HG03342 (cell line): Measurements from ENCODE around the gene RGS18.
A peak's percentile ranks its signal among the peaks of the same experiment; 100 is the strongest.
"Not testable (repeated sequence)": the region's sequence is repeated elsewhere in the genome, so short reads cannot be mapped to it uniquely, and the experiment has no call there.

Source experiments
- ATAC-seq: cut with Tn5 transposase; IDR thresholded peaks from one replicate; pipeline ENCODE4 v1.9.1; 2021; ENCODE audit warnings: mild to moderate bottlenecking, moderate library complexity; ENCODE audit not compliant: unreplicated experiment

The RGS18 gene

GRCh38 chr1:192158181-192158580, at the start of gene RGS18:
RGS18 (plus strand) TSS chr1:192158462; CDS start chr1:192158638, 176 bp downstream.
- ATAC-seq, result peak; percentile 89

- no peak for ATAC-seq
These were observed 48.7 kb upstream of the RGS18 start for GRCh38 chr1:192109576-192109975.

- no peak for ATAC-seq
These were observed 43.3 kb upstream of the RGS18 start for GRCh38 chr1:192115000-192115399.

- no peak for ATAC-seq
These were observed 39.3 kb upstream of the RGS18 start for GRCh38 chr1:192118881-192119405.

- no peak for ATAC-seq
These were observed 38.6 kb upstream of the RGS18 start for GRCh38 chr1:192119701-192120100.

GRCh38 chr1:192122668-192123067, 35.6 kb upstream of the RGS18 start:
- no peak for ATAC-seq

- ATAC-seq, result no peak
These were observed 35.0 kb upstream of the RGS18 start for GRCh38 chr1:192123212-192123611.

- ATAC-seq, result no peak
These were observed 32.1 kb upstream of the RGS18 start for GRCh38 chr1:192126030-192126619.

GRCh38 chr1:192130175-192130574, 28.1 kb upstream of the RGS18 start:
- ATAC-seq, result no peak

GRCh38 chr1:192130865-192131264, 27.4 kb upstream of the RGS18 start:
- ATAC-seq, result not testable (repeated sequence)

- no peak for ATAC-seq
These were observed 26.3 kb upstream of the RGS18 start for GRCh38 chr1:192131914-192132313.

GRCh38 chr1:192133350-192133926, 24.8 kb upstream of the RGS18 start:
- ATAC-seq, result no peak

GRCh38 chr1:192140382-192140781, 17.9 kb upstream of the RGS18 start:
- ATAC-seq, result no peak

- ATAC-seq, result no peak
These were observed 11.0 kb upstream of the RGS18 start for GRCh38 chr1:192147221-192147620.

- ATAC-seq, result no peak
These were observed 10.6 kb upstream of the RGS18 start for GRCh38 chr1:192147696-192148095.

GRCh38 chr1:192151176-192151575, 7.1 kb upstream of the RGS18 start:
- ATAC-seq, result no peak

GRCh38 chr1:192153276-192153675, 5.0 kb upstream of the RGS18 start:
- ATAC-seq, result no peak

GRCh38 chr1:192157067-192157466, 1.2 kb upstream of the RGS18 start:
- no peak for ATAC-seq

GRCh38 chr1:192159014-192159413, 752 bp downstream of the RGS18 start:
- no peak for ATAC-seq

- ATAC-seq, result no peak
These were observed 1.5 kb downstream of the RGS18 start for GRCh38 chr1:192159781-192160180.

GRCh38 chr1:192160196-192160595, 1.9 kb downstream of the RGS18 start:
- ATAC-seq, result no peak

GRCh38 chr1:192161976-192162375, 3.7 kb downstream of the RGS18 start:
- ATAC-seq, result no peak

- no peak for ATAC-seq
These were observed 4.1 kb downstream of the RGS18 start for GRCh38 chr1:192162376-192162775.
